ENCODE data around the gene GLIS2.

Gene GLIS2

GRCh38 chr16:4372578-4373355, 56.9 kb downstream of the GLIS2 start:
- FAIRE-seq: no peak

GRCh38 chr16:4373356-4373908, 57.6 kb downstream of the GLIS2 start:
- FAIRE-seq: no peak

DNA sequence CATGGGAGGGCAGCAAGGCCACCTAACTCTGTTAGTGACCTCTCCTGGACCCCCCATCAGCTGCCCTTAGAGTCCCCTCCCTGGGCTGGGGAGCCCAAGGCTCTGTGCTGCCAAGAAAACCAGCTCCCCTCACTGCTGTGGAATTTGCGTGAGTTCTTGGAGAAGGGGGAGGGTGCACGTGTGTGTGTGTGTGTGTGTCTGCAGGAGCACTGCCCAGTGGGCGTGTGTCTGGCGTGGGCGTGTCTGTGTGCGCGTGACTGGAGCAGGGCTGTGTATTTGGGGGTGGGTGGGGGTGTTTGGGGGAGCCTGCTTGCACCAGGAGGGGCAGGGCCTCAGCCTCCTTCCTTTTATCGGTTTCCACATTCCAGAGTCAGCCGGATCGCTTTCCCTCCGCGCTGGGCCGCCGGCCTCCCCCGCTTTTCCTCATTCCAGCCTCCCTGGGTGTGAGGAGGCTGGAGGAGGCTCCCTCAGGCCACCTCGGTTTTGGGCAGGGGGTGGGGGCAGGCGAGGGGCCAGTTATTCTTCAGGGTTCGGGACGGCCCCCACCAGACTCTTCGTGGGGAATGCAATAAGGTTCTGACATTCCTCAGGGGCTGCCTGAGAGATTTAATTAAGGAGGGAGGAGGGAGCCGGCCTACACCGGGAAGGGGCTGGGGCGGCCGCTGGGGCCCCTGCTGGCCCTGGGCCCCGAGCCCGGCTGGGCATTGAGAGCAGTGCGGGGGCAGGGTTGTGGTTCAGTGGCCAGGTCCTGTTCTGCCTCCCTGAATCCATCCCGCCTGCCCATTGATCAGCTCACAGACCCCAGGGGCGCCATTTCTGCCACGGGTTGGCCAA, 58.3 kb downstream of the GLIS2 start:
- FAIRE-seq: no peak

GRCh38 chr16:4375717-4376116, 59.9 kb downstream of the GLIS2 start:
- no peak for FAIRE-seq

- no peak for FAIRE-seq
These were observed 60.4 kb downstream of the GLIS2 start for GRCh38 chr16:4376126-4376892.

DNA sequence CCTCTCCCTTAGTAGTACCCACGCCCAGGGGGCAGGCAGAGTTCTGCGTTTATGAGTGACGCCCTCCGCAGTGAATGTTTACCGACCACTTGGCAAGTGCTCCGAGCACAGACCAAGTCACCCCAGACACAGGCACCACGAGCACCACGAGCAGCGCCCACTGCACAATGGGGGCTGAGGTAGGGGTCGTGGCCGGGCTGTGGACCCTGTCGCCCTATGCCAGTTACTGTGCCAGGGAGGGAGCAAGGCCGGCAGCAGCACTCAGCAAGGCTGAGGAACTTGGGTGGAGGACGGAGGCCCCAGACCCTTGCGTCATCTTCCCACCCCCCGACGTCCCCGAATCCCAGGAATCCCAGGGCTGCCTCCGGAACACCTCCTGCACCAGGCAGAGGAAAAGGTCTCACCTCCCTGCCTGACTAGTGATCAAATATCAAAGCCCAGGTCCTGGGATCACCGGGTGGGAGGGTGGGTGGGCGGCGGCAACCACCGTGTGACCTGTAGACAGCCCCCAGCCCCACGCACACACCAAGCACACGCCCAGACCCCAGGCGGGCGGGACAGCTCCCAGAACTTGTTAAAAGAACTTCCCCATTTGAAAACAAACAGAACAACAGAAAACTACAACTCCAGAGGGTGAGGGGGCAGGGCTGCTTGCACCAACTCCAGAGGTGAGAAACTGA, 61.2 kb downstream of the GLIS2 start:
- no peak for FAIRE-seq

DNA sequence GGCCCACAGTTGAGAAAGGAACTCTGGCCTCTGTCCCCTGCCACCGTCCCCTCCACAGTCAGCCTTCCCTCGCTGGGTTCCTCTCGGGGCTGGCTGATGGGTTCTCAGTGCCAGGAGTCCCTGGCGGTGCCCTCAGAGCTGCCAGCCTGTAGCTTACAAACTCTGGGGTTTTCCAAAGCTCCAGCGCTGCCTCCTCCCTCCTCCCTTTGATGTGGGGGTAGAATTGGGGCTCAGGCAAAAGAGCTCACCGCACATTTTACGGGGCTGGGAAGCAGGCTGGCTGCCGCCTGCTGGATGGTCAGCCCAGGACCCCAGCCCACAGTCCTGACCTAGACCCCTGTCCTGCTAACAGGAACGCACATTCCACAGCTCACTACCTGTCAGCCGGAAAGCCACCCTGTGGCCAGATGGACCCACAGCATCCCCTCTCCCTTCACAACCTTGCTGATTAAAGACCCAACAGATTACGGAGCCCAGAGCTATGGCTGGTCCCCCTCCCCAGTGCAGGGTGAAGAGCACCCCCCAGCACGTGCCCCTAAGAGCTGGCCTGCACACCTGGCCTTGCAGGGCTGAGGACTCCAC, 61.8 kb downstream of the GLIS2 start:
- no peak for FAIRE-seq

- FAIRE-seq: no peak
These were observed 62.3 kb downstream of the GLIS2 start for GRCh38 chr16:4378161-4378666.

DNA sequence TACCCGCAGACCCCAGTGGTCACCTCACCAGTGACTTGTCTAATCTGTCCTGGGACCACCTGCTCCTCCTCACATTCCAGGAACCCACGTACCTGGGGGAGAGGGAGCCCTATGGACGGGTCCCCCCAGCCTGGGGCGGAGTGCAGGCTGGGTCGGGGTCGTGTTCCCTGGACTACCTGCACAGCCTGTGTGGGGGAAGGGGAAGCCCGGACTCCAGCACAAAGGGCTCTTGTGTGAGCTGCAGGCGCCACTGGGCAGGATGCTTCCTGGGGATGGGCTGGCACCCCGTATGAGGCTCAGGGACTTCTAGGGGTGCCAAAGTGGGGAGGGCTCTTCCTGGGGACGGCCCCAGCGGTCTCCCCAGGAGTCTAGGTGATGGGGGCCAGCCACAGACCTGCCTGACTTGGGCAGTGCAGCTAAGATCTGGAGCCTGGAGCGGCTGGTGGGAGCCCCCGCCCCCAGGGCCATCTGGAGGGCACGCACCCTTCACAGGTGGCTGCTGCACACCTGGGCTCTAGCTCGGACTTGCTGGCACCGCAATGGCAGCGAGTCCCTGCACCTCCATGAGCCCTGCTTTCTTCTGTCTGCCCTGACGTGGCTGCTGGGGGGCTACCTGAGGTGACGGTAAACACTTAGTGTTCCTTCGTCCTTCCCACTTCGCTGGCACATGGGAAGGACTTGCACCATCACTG, 63.3 kb downstream of the GLIS2 start:
- no peak for FAIRE-seq

DNA sequence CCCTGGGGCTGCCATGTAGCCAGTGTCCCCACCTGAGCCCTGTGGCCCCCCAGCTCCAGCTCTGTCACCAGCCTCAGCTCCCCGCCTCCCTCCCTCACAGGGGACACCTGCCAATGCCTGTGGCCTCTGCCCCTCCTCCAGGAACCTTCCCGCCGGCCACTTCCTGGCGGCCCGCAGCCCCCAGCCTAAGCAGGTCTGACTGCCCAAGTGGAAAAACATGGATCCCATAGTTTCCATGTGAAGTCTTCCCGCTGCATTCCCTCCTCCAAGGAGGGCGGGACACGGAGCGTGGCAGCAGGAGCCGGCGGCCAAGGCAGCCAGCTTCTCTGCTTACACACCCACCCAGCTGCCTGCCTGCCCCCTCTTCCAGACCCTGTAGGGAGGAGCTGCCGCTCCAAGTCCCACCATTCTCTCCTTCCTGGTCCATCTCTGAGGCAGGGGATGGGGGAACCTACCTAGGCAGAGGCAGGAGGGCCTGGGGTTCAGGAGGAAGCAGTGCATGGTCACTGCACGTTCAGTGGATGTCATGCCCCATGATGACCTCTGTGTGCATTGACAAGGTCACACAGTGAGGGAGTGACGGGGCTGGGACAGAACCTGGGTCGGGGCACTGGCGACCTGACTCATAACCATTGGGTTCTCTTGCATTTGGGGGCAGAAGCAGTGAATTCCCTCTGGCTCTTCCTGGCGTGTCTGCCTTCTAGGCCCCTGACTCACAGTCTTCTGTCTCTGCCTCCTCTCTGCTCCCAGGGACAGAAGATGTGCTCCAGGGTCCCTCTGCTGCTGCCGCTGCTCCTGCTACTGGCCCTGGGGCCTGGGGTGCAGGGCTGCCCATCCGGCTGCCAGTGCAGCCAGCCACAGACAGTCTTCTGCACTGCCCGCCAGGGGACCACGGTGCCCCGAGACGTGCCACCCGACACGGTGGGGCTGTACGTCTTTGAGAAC, 64.5 kb downstream of the GLIS2 start:
- FAIRE-seq: no peak

DNA sequence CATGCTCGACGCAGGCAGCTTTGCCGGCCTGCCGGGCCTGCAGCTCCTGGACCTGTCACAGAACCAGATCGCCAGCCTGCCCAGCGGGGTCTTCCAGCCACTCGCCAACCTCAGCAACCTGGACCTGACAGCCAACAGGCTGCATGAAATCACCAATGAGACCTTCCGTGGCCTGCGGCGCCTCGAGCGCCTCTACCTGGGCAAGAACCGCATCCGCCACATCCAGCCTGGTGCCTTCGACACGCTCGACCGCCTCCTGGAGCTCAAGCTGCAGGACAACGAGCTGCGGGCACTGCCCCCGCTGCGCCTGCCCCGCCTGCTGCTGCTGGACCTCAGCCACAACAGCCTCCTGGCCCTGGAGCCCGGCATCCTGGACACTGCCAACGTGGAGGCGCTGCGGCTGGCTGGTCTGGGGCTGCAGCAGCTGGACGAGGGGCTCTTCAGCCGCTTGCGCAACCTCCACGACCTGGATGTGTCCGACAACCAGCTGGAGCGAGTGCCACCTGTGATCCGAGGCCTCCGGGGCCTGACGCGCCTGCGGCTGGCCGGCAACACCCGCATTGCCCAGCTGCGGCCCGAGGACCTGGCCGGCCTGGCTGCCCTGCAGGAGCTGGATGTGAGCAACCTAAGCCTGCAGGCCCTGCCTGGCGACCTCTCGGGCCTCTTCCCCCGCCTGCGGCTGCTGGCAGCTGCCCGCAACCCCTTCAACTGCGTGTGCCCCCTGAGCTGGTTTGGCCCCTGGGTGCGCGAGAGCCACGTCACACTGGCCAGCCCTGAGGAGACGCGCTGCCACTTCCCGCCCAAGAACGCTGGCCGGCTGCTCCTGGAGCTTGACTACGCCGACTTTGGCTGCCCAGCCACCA, 65.4 kb downstream of the GLIS2 start:
- FAIRE-seq: no peak

DNA sequence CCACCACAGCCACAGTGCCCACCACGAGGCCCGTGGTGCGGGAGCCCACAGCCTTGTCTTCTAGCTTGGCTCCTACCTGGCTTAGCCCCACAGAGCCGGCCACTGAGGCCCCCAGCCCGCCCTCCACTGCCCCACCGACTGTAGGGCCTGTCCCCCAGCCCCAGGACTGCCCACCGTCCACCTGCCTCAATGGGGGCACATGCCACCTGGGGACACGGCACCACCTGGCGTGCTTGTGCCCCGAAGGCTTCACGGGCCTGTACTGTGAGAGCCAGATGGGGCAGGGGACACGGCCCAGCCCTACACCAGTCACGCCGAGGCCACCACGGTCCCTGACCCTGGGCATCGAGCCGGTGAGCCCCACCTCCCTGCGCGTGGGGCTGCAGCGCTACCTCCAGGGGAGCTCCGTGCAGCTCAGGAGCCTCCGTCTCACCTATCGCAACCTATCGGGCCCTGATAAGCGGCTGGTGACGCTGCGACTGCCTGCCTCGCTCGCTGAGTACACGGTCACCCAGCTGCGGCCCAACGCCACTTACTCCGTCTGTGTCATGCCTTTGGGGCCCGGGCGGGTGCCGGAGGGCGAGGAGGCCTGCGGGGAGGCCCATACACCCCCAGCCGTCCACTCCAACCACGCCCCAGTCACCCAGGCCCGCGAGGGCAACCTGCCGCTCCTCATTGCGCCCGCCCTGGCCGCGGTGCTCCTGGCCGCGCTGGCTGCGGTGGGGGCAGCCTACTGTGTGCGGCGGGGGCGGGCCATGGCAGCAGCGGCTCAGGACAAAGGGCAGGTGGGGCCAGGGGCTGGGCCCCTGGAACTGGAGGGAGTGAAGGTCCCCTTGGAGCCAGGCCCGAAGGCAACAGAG, 66.3 kb downstream of the GLIS2 start:
- no peak for FAIRE-seq

- no peak for FAIRE-seq
These were observed 67.0 kb downstream of the GLIS2 start for GRCh38 chr16:4382795-4383357.

DNA sequence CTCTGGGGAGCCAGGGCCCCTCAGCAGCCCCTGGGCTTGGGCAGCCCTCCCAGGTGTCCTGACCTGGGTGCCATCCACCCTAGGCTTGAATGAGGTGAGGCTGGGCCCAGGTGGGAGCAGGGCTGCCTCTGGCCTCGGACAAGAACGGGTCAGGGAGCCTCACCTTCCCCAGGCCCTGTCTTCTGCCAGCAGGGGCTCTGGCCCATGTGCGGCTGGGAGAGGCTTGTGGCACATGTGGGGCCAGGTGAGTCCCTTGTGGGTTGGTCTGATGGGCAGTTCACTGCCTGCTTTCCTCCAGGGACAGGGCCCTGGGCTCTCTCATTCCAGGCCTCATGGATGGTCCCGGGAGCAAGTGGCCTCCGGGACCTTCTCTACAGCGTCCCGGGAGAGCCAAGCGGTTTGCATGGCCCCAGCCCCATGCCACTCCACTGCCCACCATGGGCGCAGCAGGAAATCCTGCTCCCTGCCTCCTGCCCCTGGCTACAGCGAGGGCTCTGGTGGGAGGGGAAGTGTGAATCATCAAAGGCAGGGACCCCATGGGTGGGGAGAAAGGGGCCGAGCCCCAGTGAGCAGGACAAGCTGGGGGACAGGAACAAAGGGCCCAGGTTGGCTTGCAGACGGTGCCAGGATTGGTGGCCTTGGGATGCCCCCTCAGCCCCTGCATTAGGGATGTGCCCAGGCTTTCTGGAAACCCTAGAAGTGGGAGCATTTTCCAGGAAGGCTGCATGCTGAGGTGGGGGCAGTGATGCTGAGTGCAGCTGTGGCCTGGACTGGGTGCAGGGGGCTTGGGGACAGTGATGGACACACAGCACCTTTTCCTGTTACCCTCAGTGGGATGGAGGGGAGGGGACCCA, 68.0 kb downstream of the GLIS2 start:
- no peak for FAIRE-seq

DNA sequence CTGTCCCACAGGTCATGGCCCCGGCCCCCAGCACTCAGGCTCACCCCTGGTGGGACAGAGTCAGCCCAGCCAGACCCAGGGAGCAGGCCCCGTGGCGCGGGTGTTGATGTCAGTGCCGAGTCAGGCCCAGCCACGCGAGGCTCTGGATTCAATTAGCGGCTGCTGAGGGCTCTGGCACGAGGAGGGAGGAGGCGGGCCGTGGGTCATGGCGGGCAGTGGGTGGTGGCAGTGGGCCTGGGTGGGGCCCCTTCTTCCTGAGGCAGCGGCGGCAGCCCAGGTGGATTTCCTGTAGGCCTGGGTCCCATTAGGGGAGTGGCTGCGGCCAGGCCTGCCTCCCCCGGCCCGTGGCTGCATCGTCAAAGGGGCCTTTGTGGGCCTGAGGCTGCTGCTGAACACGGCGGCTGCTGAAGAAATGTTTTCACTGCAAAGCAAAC, 68.7 kb downstream of the GLIS2 start:
- no peak for FAIRE-seq

DNA sequence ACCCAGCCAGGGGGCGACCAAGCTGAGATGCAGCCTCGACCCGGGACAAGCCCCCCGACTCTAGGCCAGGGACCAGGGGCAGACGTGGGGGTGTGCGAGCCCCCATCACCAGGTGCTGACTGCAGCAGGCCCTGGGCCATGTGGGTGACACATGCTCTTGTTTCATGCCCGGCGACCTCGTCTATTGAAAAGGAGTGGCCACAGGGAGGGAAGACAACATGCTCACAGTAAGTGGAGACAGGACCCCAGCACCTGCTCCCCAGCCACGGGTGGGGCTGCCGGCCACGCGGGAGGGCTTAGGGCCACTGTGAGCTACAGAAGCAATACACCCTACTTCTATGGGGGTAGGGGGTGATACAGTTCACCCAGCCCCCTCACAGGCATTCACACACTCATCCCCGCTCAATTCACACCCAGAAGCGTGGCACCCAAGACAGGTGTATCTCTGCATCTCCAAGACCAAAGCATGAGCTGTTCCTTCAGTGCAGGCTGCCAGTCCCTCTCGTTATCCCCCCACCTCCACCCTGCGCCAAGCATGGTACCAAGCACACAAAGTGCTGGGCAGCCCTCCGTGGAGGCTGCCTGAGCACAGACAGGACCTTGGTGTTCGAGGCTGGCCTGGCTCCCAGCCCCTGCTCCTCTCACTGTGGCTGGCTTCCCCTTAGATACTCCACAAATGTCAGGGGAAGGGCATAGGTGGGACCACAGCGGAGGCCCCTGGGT, 69.4 kb downstream of the GLIS2 start:
- no peak for FAIRE-seq
